Mesothelial cell of epicardium (in vitro differentiated cells): ENCODE results near the gene TDO2. TPM values are rescaled to one million over a fixed set of nuclear protein-coding genes. Genes with fewer than 3 reads are reported as not detected.
"Not testable (repeated sequence)": the region's sequence is repeated elsewhere in the genome, so short reads cannot be mapped to it uniquely, and the experiment has no call there.

Experiments
- DNase-seq, 2 experiments: peaks; one replicate each; pipeline ENCODE4 v3.0.0; 2021; ENCODE audit warnings: low spot score in 2 of 2; ENCODE audit not compliant: unreplicated experiment in 2 of 2
- H3K27ac Mint-ChIP-seq: 2 replicates; pipeline ENCODE4 v1.8.0; 2021; ENCODE audit warnings: mixed read lengths
- H3K27me3 Mint-ChIP-seq: 2 replicates; pipeline ENCODE4 v1.8.0; 2021; ENCODE audit warnings: low read depth, mixed read lengths
- H3K36me3 Mint-ChIP-seq: 2 replicates; pipeline ENCODE4 v1.8.0; 2021; ENCODE audit warnings: mixed read lengths
- H3K4me1 Mint-ChIP-seq: 2 replicates; pipeline ENCODE4 v1.8.0; 2021; ENCODE audit warnings: mixed read lengths
- H3K4me3 Mint-ChIP-seq: 2 replicates; pipeline ENCODE4 v1.8.0; 2021; ENCODE audit warnings: mild to moderate bottlenecking, moderate library complexity, mixed read lengths
- H3K9me3 Mint-ChIP-seq: 2 replicates; pipeline ENCODE4 v1.8.0; 2021; ENCODE audit warnings: mixed read lengths
- CTCF ChIP-seq: fragments of 200-600 bp; sonication (generic); IDR thresholded peaks from one replicate; pipeline ENCODE4 v1.5.0; 2021; ENCODE audit warnings: antibody characterized with exemption; ENCODE audit not compliant: unreplicated experiment
- total RNA-seq: library from RNA; stranded (reverse); gene quantifications from 3 replicates; pipeline ENCODE4 v1.2.1, GENCODE V29; 2021

Gene TDO2
- total RNA-seq, 1 donor from 2014 or later = 5.8 TPM

DNA sequence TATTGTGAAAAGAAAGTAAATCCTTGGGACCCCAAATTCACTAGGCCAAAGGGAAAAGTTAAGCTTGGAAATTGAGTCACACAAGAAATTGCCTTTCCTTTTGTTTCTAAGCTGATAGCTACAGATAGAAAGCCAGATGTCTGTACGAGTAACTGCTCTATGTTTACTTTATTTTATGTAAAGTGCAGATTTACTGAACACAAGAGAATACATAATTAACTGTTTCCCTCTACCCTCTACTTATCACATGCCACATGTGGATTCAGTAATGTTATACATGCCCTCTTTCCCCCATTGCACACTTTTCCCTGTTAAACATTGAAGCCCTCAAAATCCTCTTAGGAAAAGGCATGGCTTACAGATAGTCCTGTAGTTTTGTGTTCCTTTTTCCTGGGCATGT lies 16.5 kb upstream of the TDO2 start:
- no peak for DNase-seq
- H3K27ac Mint-ChIP-seq = no peak overlapping the region
- H3K4me1 Mint-ChIP-seq = peaks cover 6% of the 10 kb centered on the region

DNA sequence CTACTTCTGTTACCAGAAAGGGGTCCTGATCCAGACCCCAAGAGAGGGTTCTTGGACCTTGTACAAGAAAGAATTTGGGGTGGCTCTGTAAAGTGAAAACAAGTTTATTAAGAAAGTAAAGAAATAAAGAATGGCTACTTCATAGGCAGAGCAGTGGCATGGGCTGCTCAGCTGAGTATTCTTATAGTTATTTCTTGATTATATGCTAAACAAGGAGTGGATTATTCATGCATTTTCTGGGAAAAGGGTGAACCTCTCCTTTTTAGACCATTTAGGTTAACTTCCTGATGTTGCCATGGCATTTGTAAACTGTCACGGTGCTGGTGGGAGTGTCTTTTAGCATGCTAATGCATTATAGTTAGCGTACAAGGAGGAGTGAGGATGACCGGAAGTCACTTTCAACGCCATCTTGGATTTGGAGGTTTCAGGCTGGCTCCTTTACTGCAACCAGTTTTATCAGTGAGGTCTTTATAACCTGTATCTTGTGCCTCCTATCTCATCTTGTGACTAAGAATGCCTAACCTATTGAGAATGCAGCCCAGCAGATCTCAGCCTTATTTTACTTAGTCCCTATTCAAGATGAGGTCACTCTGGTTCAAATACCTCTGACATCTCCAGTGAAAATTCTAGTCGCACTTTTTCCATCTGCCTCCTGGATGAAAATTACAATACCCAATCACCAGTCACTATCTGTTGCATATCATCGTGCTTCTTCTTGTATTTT lies 15.5 kb upstream of the TDO2 start:
- no peak for TF ChIP-seq CTCF
- H3K4me1 Mint-ChIP-seq = peaks cover 6% of the 10 kb centered on the region
- no peak overlapping the region for H3K27ac Mint-ChIP-seq
- H3K27me3 Mint-ChIP-seq = no peaks in the 10 kb centered on the region
- no peak for DNase-seq
- H3K4me3 Mint-ChIP-seq = no peak overlapping the region
- H3K9me3 Mint-ChIP-seq = peaks cover 35% of the 10 kb centered on the region
- peaks cover 6% of the 10 kb centered on the region for H3K36me3 Mint-ChIP-seq

More for the DNA sequence above, 16.5 kb upstream of the TDO2 start:
- Mint-ChIP-seq H3K36me3 (peaks cover 6% of the 10 kb centered on the region), H3K27me3 (no peaks in the 10 kb centered on the region), H3K9me3 (peaks cover 32% of the 10 kb centered on the region), H3K4me3 (no peak overlapping the region)
- no peak for TF ChIP-seq CTCF

DNA sequence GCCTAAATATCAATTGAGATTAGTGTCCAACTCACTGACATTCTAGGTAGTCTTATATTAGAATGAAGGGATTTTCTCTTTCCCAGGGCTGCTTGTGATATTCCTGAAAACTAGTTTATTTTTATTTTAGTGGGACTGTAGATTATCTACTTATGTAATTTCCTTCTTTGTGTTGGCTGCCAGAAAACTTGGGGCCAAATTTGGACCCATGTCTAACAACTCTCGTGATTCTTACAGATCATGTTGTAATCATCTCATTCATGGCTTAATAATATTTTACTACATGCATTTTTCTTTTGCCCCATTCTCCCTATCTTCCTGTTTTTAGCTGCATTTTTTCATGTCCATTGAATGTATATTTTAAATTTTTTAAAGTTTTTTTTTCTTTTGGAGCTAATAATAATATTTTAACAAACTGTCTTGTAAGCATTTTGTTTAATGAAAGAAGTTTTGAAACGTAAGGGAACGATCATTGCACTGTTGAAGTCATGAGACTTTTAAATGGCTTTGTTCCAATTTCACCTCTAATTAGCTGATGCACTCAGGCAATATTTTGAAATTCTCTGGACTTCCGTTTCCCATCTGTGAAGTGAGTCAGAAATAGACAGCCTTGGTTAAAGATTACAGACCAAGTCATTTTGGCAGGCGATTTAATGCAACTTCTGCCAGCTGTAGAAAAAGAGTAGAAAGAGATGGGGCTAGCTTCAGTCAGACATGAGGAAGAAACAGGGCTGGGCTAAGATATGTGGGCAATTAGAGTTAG lies 14.3 kb upstream of the TDO2 start:
- DNase-seq = no peak
- peaks cover 6% of the 10 kb centered on the region for H3K4me1 Mint-ChIP-seq
- H3K27me3 Mint-ChIP-seq = no peaks in the 10 kb centered on the region
- H3K27ac Mint-ChIP-seq = peak overlapping the region; percentile 73
- peaks cover 28% of the 10 kb centered on the region for H3K9me3 Mint-ChIP-seq
- H3K4me3 Mint-ChIP-seq = no peak overlapping the region
- TF ChIP-seq CTCF = no peak
- H3K36me3 Mint-ChIP-seq = peaks cover 4% of the 10 kb centered on the region

- Mint-ChIP-seq H3K27me3 (no peaks in the 10 kb centered on the region), H3K36me3 (peaks cover 4% of the 10 kb centered on the region), H3K4me3 (no peak overlapping the region), H3K9me3 (peaks cover 31% of the 10 kb centered on the region), H3K27ac (no peak overlapping the region), H3K4me1 (peaks cover 6% of the 10 kb centered on the region)
- no peak for DNase-seq
- TF ChIP-seq CTCF = no peak
Observed at GRCh38 chr4:155889946-155890345, 13.6 kb upstream of the TDO2 start.

- H3K36me3 Mint-ChIP-seq = peaks cover 4% of the 10 kb centered on the region
- peaks cover 6% of the 10 kb centered on the region for H3K4me1 Mint-ChIP-seq
- TF ChIP-seq CTCF = no peak
- no peak overlapping the region for H3K4me3 Mint-ChIP-seq
- H3K9me3 Mint-ChIP-seq = peaks cover 37% of the 10 kb centered on the region
- no peak overlapping the region for H3K27ac Mint-ChIP-seq
- no peaks in the 10 kb centered on the region for H3K27me3 Mint-ChIP-seq
- no peak for DNase-seq
Observed at GRCh38 chr4:155891058-155891457, 12.4 kb upstream of the TDO2 start.

DNA sequence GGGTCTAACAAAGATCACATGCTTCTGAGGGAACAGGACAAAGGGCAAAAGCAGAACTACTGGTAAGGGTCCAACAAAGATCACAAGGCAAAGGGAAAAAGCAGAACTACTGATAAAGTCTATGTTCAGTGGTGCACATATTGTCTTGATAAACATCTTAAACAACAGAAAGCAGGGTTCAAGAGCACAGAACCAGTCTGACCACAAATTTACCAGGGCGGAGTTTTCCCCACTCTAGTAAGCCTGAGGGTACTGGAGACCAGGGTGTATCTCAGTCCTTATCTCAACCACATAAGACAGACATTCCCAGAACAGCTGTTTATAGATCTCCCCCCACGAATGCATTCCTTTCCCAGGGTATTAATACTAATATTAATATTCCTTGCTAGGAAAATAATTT lies 5.1 kb upstream of the TDO2 start:
- Mint-ChIP-seq H3K9me3 (peaks cover 20% of the 10 kb centered on the region), H3K4me1 (peaks cover 11% of the 10 kb centered on the region)
- not testable (repeated sequence) for DNase-seq, H3K27ac Mint-ChIP-seq, H3K4me3 Mint-ChIP-seq, H3K27me3 Mint-ChIP-seq, H3K36me3 Mint-ChIP-seq
